Tibial nerve (tissue), 4 donors: ENCODE measurements around the gene GULP1. TPM values are rescaled to one million over a fixed set of nuclear protein-coding genes. Genes with fewer than 3 reads are reported as not detected.

Source experiments
- DNase-seq, 2 donors: peaks; one replicate each; pipeline ENCODE4 v3.0.0-alpha.2; 2019; ENCODE audit warnings: low spot score in 2 of 2
- H3K27ac ChIP-seq, 4 donors: fragments of 200-600 bp; sonication (generic) in 3 of 4; one replicate each; pipeline ENCODE4 v1.5.1; 2017 to 2019; ENCODE audit warnings: mild to moderate bottlenecking in 1 of 4
- H3K27me3 ChIP-seq, 2 donors: fragments of 200-600 bp; sonication (generic) in 1 of 2; one replicate each; pipeline versions ENCODE4 v1.5.1 to v1.6.0; 2017 to 2019
- H3K36me3 ChIP-seq, 3 donors: fragments of 200-600 bp; sonication (generic); one replicate each; pipeline ENCODE4 v1.5.1; 2018 to 2019
- H3K4me1 ChIP-seq, 4 donors: fragments of 200-600 bp; sonication (generic) in 3 of 4; one replicate each; pipeline ENCODE4 v1.5.1; 2017 to 2019
- H3K4me3 ChIP-seq, 4 donors: fragments of 200-600 bp; sonication (generic) in 3 of 4; one replicate each; pipeline ENCODE4 v1.5.1; 2017 to 2019; ENCODE audit warnings: mild to moderate bottlenecking in 1 of 4, moderate library complexity in 1 of 4
- H3K9me3 ChIP-seq, 4 donors: fragments of 200-600 bp; sonication (generic) in 3 of 4; one replicate each; pipeline ENCODE4 v1.5.1; 2017 to 2019
- EP300 ChIP-seq, 2 donors: sonication (generic); formaldehyde crosslinking; IDR thresholded peaks; one replicate each; pipeline ENCODE4 v1.6.1; 2017; ENCODE audit warnings: antibody characterized with exemption in 2 of 2, mild to moderate bottlenecking in 1 of 2
- POLR2A ChIP-seq, 2 donors: fragments of 450-650 bp; IDR thresholded peaks; one replicate each; pipeline ENCODE4 v1.6.1; 2017; ENCODE audit warnings: antibody characterized with exemption in 2 of 2, mild to moderate bottlenecking in 2 of 2, moderate library complexity in 2 of 2
- WGBS, 2 donors: methylation state at CpG; one replicate each; pipeline ENCODE4 v1.1.5; 2018; 5-methylcytosine and 5-hydroxymethylcytosine counted together
- total RNA-seq, 4 donors: library from RNA; depleted of rRNA; stranded (reverse); fragments of >200 nt; gene quantifications; one replicate each; pipeline ENCODE4 v1.1.0, GENCODE V29; 2016
- TF ChIP-seq, protein P1 (sequence below), 5 experiments: fragments of 200-600 bp in 3 of 5; fragments of 450-650 bp in 2 of 5; sonication (generic) in 3 of 5; IDR thresholded peaks; one replicate each; pipeline ENCODE4 v1.5.1; 2016 to 2019; ENCODE audit warnings: antibody characterized with exemption in 5 of 5, mild to moderate bottlenecking in 3 of 5, moderate library complexity in 2 of 5

The GULP1 gene
- total RNA-seq, 4 donors from 2014 or later = 63.4 to 89.2 (median 78.1) TPM

DNA sequence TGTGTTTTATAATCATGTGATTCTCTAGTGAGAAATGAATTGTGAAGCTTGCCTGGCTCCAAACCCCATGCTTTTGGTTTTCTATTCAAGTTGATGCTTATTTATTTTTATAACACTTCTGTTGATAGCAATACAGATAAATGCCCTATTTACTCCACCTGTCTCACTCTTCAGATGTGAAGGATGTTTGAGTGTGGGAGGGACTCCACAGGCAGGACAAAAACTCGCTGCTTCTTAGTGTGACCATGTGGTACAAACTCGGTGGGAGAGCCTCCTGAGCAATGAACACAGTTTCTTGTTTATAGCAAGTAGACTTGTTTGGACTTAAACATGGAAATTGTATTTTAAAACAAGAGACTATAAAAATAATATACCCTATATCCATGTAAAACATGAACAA lies 219.7 kb downstream of the GULP1 start:
- Histone ChIP-seq H3K27me3 (no peaks in the 10 kb centered on the region), H3K4me1 (peaks cover 0 to 25% (median 0%) of the 10 kb centered on the region in 4 donors), H3K36me3 (no peaks in the 10 kb centered on the region), H3K4me3 (no peak overlapping the region), H3K9me3 (no peaks in the 10 kb centered on the region), H3K27ac (peak overlapping the region in 2 of 4 donors; percentile 9 to 52)
- TF ChIP-seq, protein P1, sequence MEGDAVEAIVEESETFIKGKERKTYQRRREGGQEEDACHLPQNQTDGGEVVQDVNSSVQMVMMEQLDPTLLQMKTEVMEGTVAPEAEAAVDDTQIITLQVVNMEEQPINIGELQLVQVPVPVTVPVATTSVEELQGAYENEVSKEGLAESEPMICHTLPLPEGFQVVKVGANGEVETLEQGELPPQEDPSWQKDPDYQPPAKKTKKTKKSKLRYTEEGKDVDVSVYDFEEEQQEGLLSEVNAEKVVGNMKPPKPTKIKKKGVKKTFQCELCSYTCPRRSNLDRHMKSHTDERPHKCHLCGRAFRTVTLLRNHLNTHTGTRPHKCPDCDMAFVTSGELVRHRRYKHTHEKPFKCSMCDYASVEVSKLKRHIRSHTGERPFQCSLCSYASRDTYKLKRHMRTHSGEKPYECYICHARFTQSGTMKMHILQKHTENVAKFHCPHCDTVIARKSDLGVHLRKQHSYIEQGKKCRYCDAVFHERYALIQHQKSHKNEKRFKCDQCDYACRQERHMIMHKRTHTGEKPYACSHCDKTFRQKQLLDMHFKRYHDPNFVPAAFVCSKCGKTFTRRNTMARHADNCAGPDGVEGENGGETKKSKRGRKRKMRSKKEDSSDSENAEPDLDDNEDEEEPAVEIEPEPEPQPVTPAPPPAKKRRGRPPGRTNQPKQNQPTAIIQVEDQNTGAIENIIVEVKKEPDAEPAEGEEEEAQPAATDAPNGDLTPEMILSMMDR (IDR thresholded peaks at IDR 0.05) = no peak
- no peak for TF ChIP-seq EP300 (IDR thresholded peaks at IDR 0.05)
- TF ChIP-seq POLR2A (IDR thresholded peaks at IDR 0.05) = no peak
- WGBS, 2 donors = 43 to 45% methylated on average over 2 of the region's 2 CpGs
- no peak for DNase-seq

DNA sequence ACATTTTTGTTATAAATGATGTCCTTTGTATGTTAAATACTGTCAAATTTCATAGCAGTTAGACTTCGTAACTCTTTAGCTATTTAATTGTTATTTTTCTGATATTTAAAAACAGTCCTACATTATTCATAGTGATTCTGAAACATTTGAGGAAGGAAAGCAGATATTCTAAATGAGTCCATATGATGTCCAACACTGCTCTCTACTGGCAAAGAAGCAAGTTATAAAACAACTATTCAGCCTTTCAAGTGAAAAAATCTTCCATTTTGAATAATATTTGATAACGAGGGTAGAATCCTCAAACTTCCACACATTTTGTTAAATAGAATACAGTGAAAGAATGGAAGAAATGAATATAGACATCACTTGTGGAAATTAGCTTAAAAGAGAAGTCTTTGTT lies 220.8 kb downstream of the GULP1 start:
- H3K36me3 ChIP-seq = no peaks in the 10 kb centered on the region
- no peak overlapping the region for H3K4me3 ChIP-seq
- WGBS, 2 donors = 1 to 6% methylated on average over 2 of the region's 2 CpGs
- H3K9me3 ChIP-seq = no peaks in the 10 kb centered on the region
- H3K27me3 ChIP-seq = no peaks in the 10 kb centered on the region
- TF ChIP-seq, protein P1 (IDR thresholded peaks at IDR 0.05) = peak; percentile 10 to 71 (median 59)
- TF ChIP-seq EP300 (IDR thresholded peaks at IDR 0.05) = no peak
- no peak for TF ChIP-seq POLR2A (IDR thresholded peaks at IDR 0.05)
- peaks cover 0 to 22% (median 0%) of the 10 kb centered on the region in 4 donors for H3K4me1 ChIP-seq
- no peak overlapping the region for H3K27ac ChIP-seq
- no peak for DNase-seq

DNA sequence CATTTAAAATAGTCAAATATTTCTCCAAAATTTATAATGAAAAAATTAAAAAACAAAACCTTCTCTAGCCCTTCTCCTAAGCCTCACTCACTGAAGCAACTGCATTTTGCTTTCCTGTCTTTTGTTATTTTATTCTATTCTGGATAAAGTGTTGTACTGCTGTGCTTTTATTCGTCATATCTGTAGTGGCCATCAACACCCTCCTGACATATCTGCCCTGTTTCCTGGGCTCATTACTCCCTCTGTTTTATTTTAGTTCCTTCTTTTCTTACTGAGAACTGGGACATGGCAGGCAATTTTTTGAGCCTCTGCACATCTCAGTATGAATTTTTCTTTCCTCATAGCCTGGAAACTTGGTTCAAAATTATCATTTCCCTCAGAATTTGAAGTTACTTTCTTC lies 224.2 kb downstream of the GULP1 start:
- 78 to 85% methylated on average over 1 of the region's 1 CpG for WGBS, 2 donors
- TF ChIP-seq, protein P1 (IDR thresholded peaks at IDR 0.05) = no peak
- TF ChIP-seq EP300 (IDR thresholded peaks at IDR 0.05) = no peak
- no peak for TF ChIP-seq POLR2A (IDR thresholded peaks at IDR 0.05)
- no peak for DNase-seq
- H3K9me3 ChIP-seq = no peaks in the 10 kb centered on the region
- no peak overlapping the region for H3K4me3 ChIP-seq
- H3K27me3 ChIP-seq = no peaks in the 10 kb centered on the region
- no peaks in the 10 kb centered on the region for H3K36me3 ChIP-seq
- H3K4me1 ChIP-seq = peaks cover 0 to 25% (median 0%) of the 10 kb centered on the region in 4 donors
- H3K27ac ChIP-seq = no peak overlapping the region

DNA sequence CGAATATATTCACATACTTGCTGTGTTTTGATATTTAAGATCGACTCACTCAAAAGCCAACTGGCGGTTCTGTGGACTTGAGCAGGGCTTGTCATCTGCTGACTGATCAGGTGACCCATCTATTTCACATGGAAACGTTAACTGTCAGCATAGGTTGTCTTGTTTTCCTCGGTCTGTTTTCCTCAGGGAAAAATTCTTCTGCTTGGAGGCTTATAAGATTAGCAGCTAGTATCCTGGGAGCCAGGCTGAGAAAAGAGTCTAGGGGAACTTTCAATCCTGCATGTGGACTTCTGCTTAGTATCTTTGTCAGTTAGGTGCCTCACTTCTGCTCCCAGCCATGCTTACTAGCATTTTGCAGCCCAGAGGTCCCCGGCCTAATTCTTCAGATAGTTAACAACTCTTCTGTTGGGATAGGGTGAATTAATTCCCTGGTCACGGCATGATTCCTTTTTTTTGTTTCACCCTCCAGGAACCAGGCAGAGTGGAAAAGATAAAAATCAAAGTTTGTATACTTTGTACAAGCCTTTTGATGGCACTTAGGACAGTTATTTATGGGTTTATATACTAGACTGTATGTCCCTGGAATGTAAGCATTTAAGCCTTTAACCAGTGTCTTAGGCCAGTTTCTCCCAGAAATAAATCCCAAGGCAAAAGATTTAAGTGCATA lies 226.0 kb downstream of the GULP1 start:
- WGBS, 2 donors = 85 to 86% methylated on average over 7 of the region's 7 CpGs
- no peak for DNase-seq
- peaks cover 0 to 7% (median 0%) of the 10 kb centered on the region in 4 donors for H3K4me1 ChIP-seq
- no peak overlapping the region for H3K27ac ChIP-seq
- H3K9me3 ChIP-seq = no peaks in the 10 kb centered on the region
- no peak overlapping the region for H3K4me3 ChIP-seq
- TF ChIP-seq, protein P1 (IDR thresholded peaks at IDR 0.05) = no peak
- TF ChIP-seq EP300 (IDR thresholded peaks at IDR 0.05) (no peak), POLR2A (IDR thresholded peaks at IDR 0.05) (no peak)
- H3K27me3 ChIP-seq = no peaks in the 10 kb centered on the region
- no peaks in the 10 kb centered on the region for H3K36me3 ChIP-seq

DNA sequence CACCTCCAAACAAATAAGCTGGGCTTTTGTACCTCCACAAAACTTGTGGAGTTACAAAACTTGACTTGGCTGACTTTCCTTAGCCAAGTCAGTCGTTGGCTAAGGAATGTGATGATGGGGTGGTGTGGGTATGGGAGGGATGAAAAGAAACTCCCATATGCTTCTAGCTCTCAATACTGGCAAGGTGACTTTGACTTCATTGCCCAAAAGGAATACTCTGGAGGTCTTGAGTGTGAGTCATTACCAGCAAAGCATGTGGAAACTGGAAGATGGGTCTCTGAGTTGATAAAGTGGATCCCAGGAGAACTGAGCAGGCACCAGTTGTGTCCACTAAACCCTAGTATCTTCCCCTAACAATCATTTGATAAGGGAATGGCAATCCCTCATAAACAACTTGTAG lies 226.7 kb downstream of the GULP1 start:
- no peak overlapping the region for H3K27ac ChIP-seq
- DNase-seq = no peak
- no peaks in the 10 kb centered on the region for H3K36me3 ChIP-seq
- no peaks in the 10 kb centered on the region for H3K9me3 ChIP-seq
- no peaks in the 10 kb centered on the region for H3K27me3 ChIP-seq
- WGBS, 2 donors = 47 to 48% methylated on average over 1 of the region's 1 CpG
- TF ChIP-seq EP300 (IDR thresholded peaks at IDR 0.05) = no peak
- TF ChIP-seq, protein P1 (IDR thresholded peaks at IDR 0.05) = no peak
- H3K4me1 ChIP-seq = peaks cover 0 to 4% (median 0%) of the 10 kb centered on the region in 4 donors
- H3K4me3 ChIP-seq = no peak overlapping the region
